Raji (cell line): ENCODE measurements around the gene PIH1D1.

Experiments used
- POLR2A ChIP-seq: IDR thresholded peaks from 2 replicates; pipeline ENCODE4 v1.6.1; 2011; ENCODE audit warnings: low read depth, low read length, control low read depth; ENCODE audit not compliant: insufficient read depth

Gene PIH1D1

GRCh38 chr19:49407482-49408015 is 44.1 kb downstream of the PIH1D1 start:
- TF ChIP-seq POLR2A = no peak

- no peak for TF ChIP-seq POLR2A
Observed at GRCh38 chr19:49407079-49407478, 44.5 kb downstream of the PIH1D1 start.

- no peak for TF ChIP-seq POLR2A
Observed at GRCh38 chr19:49403404-49404187, 48.0 kb downstream of the PIH1D1 start.

GRCh38 chr19:49400029-49400428 is 51.6 kb downstream of the PIH1D1 start:
- no peak for TF ChIP-seq POLR2A

DNA sequence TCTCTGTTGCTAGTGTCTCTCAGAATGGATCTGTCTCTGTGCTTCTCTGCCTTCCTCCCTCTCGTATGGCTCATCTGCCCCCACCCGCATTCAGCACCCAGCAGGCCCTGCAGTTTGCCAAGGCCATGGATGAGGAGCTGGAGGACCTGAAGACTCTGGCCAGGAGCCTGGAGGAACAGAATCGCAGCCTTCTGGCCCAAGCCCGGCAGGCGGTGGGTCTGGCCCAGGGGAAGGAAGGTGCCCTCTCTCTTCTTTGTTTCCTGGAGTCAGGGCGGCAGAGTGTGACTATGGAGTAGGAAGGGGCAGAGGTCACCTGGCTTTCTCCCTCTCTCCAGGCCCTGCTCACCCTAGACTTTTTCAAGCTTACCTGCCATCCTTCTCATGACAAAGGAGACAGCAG is 52.7 kb downstream of the PIH1D1 start:
- no peak for TF ChIP-seq POLR2A

DNA sequence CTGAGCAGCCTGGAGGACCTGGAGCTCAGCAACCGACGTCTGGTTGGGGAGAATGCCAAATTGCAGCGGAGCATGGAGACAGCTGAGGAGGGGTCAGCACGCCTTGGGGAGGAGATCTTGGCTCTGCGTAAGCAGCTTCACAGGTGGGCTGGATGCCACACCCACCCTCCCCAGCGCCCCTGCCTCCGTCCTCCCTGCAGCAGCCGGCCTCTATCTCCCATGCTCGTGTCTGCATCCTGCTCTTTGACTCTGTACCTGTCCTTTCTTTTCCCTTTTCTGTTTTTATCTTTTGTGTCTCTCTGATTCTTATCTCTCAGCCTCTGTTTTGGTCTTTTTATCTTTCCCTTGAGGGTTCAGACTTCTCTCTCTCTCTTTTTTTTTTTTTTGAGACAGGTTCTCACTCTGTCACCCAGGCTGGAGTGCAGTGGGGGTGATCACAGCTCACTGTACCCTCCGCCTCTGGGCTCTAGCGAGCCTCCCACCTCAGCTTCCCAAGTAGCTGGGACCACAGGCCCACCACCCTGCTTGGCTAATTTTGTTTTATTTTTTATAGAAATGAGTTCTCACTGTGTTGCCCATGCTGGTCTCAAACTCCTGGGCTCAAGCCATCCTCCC is 53.5 kb downstream of the PIH1D1 start:
- no peak for TF ChIP-seq POLR2A

DNA sequence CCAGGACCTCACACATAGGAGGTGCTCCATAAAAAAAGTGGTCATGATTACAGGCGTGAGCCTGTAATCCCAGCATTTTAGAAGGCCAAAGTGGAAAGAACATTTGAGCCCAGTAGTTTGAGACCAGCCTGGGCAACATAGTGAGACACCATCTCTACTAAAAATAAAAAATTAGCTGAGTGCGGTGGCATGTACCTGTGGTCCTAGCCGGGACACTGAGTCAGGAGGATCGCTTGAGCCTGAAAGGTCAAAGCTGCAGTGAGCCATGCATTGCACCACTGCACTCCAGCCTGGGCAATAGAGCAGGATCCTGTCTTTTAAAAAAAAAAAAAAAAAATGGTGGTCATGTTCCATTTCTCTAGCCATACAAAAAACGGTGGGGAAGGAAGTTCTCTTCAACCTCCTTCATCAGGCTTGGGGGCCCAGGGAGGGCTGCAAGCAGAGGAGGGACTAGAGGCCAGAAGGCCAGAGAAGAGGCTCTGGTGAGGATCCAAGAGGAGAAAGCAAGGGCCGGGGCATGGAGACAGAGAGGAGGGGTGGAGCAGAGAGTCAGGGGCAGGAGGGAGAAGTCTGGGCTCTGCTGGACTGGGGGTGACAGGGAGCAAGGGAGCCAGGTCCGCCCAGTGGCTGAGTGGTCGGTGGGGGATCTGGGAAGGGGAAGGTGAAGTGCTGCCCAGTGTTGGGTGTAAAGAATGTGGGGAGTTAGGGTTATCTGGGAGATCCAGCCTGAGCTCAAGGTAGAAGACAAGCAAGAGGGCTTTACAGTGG is 54.7 kb downstream of the PIH1D1 start:
- TF ChIP-seq POLR2A = no peak
